Placental epithelial cell (primary cell): ENCODE data around the gene SERHL2. TPM values are rescaled to one million over a fixed set of nuclear protein-coding genes. Genes with fewer than 3 reads are reported as not detected.

Experiments used
- small RNA-seq: library from RNA; depleted of rRNA; stranded (forward); fragments of <200 nt; gene quantifications from one replicate; pipeline ENCODE3, GENCODE V24; 2012
- total RNA-seq: library from RNA; depleted of rRNA; stranded (reverse); fragments of >200 nt; gene quantifications from 2 replicates; pipeline ENCODE4 v1.2.3, GENCODE V29; 2012

The SERHL2 gene
- total RNA-seq: 4.8 and 12.6 TPM in 2 replicates

GRCh38 chr22:42553475-42554361, at the start of gene SERHL2:
Gene SERHL2 (plus strand): TSS chr22:42553956. CDS start chr22:42554021, 65 bp downstream.

DNA sequence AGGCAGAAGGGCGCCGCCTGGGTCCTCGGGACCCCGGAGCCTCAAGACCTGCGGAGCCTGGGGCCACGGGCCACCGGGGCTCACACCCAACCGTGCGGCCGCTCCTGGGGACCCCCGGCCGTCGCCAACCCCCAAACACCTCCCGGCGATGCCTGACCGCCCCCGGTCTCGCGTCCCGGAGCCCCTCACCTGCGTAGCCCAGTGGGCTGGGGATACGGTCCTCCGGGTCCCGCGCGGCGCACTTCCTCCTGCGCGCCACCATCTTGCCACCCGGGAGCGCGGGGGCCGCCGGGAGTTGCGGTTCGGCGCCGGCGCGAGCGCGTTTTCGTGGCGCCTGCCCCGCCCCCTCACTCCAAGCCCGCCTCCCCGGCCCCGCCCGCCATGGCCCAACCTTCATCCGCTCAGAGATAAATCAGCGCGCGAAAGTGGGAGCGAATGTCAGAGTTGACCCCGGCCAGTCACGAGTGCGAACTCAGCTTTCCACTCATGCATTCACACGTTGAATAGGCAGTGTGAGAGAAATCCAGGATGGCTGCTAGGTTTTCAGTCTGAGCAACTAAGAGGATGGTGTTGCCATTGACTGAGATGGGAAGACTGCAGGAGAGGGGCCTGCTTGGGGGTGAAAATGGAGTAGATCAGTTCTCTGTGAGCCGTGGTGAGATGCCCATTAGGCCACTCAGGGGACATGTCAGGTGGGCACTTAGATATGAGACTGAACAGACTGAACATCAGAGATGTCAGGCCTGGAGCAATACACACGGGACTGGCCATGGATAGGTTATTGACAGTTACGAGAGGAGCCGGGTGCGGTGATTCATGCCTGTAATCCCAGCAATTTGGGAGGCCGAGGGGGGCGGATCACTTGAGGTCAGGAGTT, 34.0 kb upstream of the SERHL2 start, which contains the start of gene RRP7A:
TSS of gene RRP7A (minus strand) at position 272 of the 877 bp plus-strand sequence. CDS start at position 262, 10 bp downstream.

DNA sequence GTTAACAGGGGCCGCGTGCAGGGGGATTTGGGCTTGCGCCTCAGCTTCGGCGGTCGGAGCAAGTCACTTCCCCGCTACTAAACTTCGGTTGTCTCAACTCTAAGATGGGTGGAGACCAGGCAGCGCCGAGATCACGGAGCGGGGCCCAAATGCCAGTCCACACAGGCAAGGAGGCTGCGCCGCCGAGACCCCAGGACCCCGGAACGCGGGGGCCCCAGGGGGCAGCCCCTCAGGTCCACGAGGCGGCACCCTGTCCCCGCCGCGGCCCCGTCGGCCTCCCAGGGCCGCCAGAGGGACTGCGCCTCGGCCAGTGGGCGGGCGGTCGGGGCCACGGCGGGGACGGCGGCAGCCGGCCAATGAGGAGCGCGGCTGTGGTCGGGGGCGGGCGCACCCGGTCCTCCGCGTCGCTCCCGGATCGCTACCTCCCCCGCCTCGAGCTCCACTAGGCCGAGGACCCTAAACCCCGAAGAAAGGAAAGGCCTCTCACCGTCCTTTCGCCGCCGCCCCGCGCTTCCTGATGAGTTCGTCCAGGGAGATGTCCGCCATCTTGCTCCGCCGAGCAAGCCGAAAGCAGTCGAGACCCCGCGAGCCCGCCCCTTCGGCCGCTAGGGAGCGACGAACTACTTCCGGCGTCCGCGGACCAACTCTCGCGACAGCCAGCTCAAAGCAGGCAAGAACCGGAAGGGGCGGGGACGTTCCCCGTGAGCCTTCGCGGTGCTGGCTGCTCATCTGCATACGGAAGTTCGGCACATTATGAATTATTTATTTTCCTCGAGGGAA, 60.7 kb downstream of the SERHL2 start, which contains the start of gene POLDIP3:
TSS of gene POLDIP3 (minus strand) at position 572 of the 780 bp plus-strand sequence. CDS start at position 546, 26 bp downstream.

Small RNA genes lying within 50 kb of the gene (small RNA-seq; reads per million reads assigned to genes)
- gene RN7SKP80 (0.09 reads per million), gene RNU6-513P (not detected)

Other genes with a start within 250 kb of the SERHL2 start
- not detected in 2 replicates for gene NFAM1, start 121.6 kb upstream of the SERHL2 start, total RNA-seq
- 21.9 and 34.5 TPM in 2 replicates for gene RRP7A, start 34.2 kb upstream of the SERHL2 start, total RNA-seq
- 28.3 and 29.5 TPM in 2 replicates for gene POLDIP3, start 60.9 kb downstream of the SERHL2 start, total RNA-seq
- 0.43 and 2.0 TPM in 2 replicates for gene ATP5MGL, start 86.6 kb downstream of the SERHL2 start, total RNA-seq
- gene CYB5R3, start 95.4 kb downstream of the SERHL2 start, total RNA-seq: 68.3 and 139 TPM in 2 replicates
- 7.9 and 15.1 TPM in 2 replicates for gene A4GALT, start 166.9 kb downstream of the SERHL2 start, total RNA-seq